OCI-LY7 (cell line): Measurements from ENCODE around the gene NAV2.

Experiments used
- EZH2phosphoT487 ChIP-seq: fragments of 200-600 bp; sonication (generic); IDR thresholded peaks from 2 replicates; pipeline ENCODE4 v1.6.1; 2018; ENCODE audit warnings: low read depth, borderline replicate concordance, mild to moderate bottlenecking, mixed run types, antibody characterized with exemption, low read length, moderate library complexity, mixed read lengths
- TF ChIP-seq, protein P1 (sequence below): fragments of 200-600 bp; sonication (generic); conservative IDR thresholded peaks from 2 replicates; pipeline ENCODE4 v1.5.1; 2014; ENCODE audit warnings: mild to moderate bottlenecking, antibody characterized with exemption, low read length, moderate library complexity, mixed read lengths

DNA sequence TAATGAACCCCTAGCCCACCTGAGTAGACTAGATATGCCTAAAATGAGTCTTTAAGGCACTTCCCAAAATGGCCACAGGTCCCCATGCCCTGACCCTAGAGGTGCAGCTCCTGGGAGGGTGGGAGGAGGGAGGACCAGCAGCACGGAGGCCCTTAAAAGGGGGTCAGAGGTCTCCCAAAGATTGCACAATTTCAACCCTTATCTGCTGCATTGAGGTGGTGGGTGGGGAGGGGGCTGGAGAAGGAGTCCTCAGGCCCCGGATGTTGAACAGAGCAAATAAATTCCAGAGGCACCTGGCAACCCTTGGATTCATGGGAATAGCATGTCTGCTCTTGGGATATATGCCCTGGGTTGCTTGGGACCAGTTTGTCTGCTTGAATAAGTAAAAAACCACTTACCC lies 57.6 kb downstream of the NAV2 start:
- TF ChIP-seq, protein P1, sequence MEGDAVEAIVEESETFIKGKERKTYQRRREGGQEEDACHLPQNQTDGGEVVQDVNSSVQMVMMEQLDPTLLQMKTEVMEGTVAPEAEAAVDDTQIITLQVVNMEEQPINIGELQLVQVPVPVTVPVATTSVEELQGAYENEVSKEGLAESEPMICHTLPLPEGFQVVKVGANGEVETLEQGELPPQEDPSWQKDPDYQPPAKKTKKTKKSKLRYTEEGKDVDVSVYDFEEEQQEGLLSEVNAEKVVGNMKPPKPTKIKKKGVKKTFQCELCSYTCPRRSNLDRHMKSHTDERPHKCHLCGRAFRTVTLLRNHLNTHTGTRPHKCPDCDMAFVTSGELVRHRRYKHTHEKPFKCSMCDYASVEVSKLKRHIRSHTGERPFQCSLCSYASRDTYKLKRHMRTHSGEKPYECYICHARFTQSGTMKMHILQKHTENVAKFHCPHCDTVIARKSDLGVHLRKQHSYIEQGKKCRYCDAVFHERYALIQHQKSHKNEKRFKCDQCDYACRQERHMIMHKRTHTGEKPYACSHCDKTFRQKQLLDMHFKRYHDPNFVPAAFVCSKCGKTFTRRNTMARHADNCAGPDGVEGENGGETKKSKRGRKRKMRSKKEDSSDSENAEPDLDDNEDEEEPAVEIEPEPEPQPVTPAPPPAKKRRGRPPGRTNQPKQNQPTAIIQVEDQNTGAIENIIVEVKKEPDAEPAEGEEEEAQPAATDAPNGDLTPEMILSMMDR, result no peak
- TF ChIP-seq EZH2phosphoT487, result no peak
